ENCODE data around the gene LIG1. TPM values are rescaled to one million over a fixed set of nuclear protein-coding genes. Genes with fewer than 3 reads are reported as not detected.

Gene LIG1
- total RNA-seq, 2 donors from 2014 or later: 154 to 206 TPM

DNA sequence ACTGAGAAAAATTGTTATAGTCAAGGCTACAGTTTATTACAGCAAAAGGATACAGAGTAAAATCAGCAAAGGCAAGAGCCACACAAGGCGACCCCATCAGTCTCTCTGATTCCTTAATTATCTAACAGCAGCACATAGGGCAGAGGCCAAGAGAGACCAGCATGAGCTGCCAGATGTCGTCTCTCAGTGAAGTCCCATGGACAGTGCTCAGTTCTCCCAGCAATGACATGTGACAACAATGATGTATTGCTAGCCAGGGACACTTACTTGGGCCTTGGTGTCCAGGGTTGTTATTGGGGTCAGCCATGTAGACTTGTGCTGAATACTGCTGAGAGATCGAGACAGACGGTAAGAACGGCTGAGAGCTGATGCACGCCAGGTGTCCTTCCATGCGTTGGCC is 22.6 kb upstream of the LIG1 start:
- ATAC-seq (replicated peaks): no peak
- Mint-ChIP-seq H3K9me3 (no peaks in the 10 kb centered on the region), H3K36me3 (ENCODE audit: low read depth) (peaks cover 9% of the 10 kb centered on the region), H3K4me1 (peaks cover 4% of the 10 kb centered on the region), H3K27ac (no peak overlapping the region), H3K4me3 (no peak overlapping the region), H3K27me3 (no peaks in the 10 kb centered on the region)

DNA sequence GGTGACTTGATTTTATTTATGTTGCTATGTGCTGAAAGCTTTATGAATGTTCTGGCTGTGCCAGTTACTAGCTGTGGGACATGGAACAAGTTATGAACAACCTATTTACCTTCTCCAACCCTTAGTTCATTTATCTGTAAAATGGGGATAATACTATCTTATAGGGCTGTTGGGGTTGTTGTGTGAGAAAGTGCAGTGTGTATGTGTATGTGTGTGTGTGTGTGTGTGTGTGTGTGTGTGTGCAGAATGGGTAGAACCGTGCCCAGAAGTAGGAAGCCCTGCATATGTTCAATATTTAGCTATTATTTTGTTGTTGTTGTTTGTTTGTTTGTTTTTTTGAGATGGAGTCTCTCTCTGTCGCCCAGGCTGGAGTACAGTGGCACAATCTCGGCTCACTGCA is 20.7 kb upstream of the LIG1 start:
- H3K4me3 Mint-ChIP-seq: no peak overlapping the region
- H3K27me3 Mint-ChIP-seq: no peaks in the 10 kb centered on the region
- ATAC-seq (replicated peaks): no peak
- no peak overlapping the region for H3K27ac Mint-ChIP-seq
- H3K9me3 Mint-ChIP-seq: no peaks in the 10 kb centered on the region
- no peaks in the 10 kb centered on the region for H3K4me1 Mint-ChIP-seq
- H3K36me3 Mint-ChIP-seq (ENCODE audit: low read depth): peaks cover 12% of the 10 kb centered on the region

DNA sequence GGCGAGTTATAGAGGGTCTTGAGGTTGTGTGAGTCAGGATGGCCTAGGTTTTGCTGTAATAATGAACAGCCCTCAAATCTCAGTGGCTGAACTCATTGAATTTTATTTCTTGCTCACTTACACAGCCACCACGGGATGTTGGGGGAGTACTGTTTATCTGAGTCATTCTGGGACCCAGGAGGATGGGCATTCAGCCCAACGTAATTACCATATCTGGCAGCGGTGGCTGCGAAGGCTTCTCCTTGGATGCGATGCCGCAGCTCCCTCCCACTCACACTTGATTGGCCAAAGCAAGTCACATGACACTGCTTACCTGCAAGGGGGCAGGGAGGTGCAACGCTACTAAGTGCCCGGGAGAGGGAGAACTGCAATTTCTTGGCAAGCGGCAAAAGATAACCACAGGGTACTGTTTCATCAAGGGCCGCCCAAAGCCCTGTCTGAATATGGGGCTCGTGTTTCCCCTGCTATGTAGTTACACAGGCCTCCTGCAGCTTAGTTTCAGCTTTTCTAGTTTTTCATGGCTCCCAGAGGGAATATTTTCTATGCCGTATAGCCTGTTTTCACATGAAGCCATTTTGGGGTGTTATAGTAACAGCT is 20.2 kb upstream of the LIG1 start:
- Mint-ChIP-seq H3K4me3 (no peak overlapping the region), H3K9me3 (no peaks in the 10 kb centered on the region), H3K27ac (no peak overlapping the region), H3K36me3 (ENCODE audit: low read depth) (peaks cover 12% of the 10 kb centered on the region), H3K27me3 (no peaks in the 10 kb centered on the region), H3K4me1 (no peaks in the 10 kb centered on the region)
- peak; percentile 92 for ATAC-seq (replicated peaks)

DNA sequence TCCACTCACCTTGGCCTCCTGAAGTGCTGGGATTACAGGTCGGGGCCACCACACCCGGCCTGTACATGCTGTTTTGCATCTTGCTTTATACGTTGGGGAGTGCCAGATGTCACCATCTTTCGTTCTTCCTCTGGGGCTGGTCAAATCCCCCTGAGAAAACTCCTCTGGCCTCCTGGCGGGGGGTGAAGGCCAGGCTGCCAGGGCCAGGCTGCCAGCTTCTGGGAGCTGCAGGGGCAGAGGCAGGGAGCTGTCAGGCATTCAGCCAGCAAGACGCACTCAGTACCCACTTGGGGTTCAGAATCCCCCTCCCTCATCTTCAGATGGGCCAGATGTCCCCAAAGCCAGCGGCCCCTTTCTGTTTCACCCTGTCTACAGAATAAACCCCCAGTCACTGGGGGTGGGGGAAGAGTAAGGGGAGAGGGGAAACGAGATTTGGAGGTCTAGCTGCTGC is 16.4 kb upstream of the LIG1 start:
- Mint-ChIP-seq H3K27ac (no peak overlapping the region), H3K4me1 (no peaks in the 10 kb centered on the region), H3K27me3 (no peaks in the 10 kb centered on the region), H3K36me3 (ENCODE audit: low read depth) (peaks cover 10% of the 10 kb centered on the region), H3K9me3 (peaks cover 2% of the 10 kb centered on the region), H3K4me3 (no peak overlapping the region)
- no peak for ATAC-seq (replicated peaks)

DNA sequence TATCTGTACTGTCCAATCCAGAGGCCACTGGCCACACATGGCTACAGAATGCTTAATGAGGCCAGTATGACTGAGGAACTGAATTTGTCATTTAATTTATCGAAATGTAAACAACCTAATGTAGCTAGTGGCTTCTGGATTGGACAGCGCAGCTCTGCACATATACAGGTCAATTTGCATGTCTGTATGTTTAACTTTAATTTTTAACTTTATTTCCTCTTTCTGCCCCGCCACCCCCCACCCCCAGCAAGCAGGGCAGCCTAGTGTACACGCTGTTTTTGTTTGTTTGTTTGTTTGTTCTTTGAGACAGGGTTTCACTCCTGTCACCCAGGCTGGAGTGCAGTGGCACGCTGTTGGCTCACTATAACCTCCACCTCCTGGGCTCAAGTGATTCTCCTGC is 15.9 kb upstream of the LIG1 start:
- Mint-ChIP-seq H3K4me1 (no peaks in the 10 kb centered on the region), H3K4me3 (no peak overlapping the region), H3K27ac (no peak overlapping the region), H3K27me3 (no peaks in the 10 kb centered on the region), H3K36me3 (ENCODE audit: low read depth) (peaks cover 16% of the 10 kb centered on the region), H3K9me3 (peaks cover 6% of the 10 kb centered on the region)
- no peak for ATAC-seq (replicated peaks)

DNA sequence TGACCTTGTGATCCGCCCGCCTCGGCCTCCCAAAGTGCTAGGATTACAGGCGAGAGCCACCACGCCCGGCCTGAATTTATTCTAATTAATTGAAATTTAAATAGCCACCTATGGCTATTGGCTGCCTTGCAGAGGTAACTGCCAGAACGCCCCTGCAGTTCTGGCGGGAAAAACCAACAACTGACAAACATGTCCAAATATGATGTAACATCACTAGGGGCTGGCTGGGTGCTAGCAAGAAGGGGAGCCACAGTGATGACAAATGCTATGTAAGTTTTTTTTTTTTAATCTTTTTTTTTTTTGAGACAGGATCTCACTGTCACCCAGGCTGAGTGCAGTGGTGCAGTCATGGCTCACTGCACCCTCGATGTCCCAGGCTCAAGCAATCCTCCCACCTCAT is 13.2 kb upstream of the LIG1 start:
- Mint-ChIP-seq H3K27me3 (no peaks in the 10 kb centered on the region), H3K4me1 (no peaks in the 10 kb centered on the region), H3K36me3 (ENCODE audit: low read depth) (peaks cover 31% of the 10 kb centered on the region), H3K9me3 (peaks cover 6% of the 10 kb centered on the region), H3K27ac (no peak overlapping the region), H3K4me3 (no peak overlapping the region)
- no peak for ATAC-seq (replicated peaks)

DNA sequence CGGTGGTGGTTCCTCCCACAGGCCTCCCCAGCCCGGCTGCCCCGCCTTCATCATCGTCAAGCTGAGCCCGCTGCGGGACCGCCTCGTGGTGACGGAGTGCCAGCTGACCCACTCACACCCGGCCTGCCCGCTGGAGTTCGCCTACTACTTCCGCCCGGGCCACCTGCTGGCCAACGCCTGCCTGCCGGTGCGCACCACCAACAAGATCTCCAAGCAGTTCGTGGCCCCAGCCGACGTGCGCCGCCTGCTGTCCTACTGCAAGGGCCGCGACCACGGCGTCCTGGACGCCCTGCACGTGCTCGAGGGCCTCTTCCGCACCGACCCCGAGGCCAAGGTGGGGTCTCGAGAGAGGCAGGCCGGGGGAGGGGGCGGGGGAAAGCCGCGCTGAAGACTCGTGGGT is 12.3 kb upstream of the LIG1 start:
- no peaks in the 10 kb centered on the region for H3K27me3 Mint-ChIP-seq
- peaks cover 23% of the 10 kb centered on the region for H3K36me3 Mint-ChIP-seq (ENCODE audit: low read depth)
- H3K27ac Mint-ChIP-seq: no peak overlapping the region
- ATAC-seq (replicated peaks): no peak
- peaks cover 6% of the 10 kb centered on the region for H3K9me3 Mint-ChIP-seq
- no peaks in the 10 kb centered on the region for H3K4me1 Mint-ChIP-seq
- H3K4me3 Mint-ChIP-seq: no peak overlapping the region

DNA sequence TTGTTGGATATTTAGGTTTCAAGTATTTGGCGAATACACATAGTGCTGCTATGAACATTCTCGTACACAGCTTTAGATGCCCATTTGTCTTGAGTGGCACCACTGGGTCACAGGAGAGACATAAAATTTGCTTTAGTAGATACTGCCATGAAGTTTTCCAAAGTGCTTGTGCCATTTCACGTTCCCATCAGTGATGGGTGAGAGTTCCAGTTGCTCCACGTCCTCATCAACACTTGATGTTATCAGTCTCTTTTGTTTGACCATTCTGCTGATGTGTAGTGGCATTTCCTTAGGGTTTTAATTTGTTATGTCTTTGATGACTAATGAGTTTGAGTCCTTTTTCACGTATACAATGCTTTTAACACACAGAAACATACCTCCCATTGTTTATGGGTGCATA is 11.4 kb upstream of the LIG1 start:
- no peak for ATAC-seq (replicated peaks)
- Mint-ChIP-seq H3K4me3 (no peak overlapping the region), H3K27ac (no peak overlapping the region), H3K4me1 (no peaks in the 10 kb centered on the region), H3K36me3 (ENCODE audit: low read depth) (peaks cover 23% of the 10 kb centered on the region), H3K27me3 (no peaks in the 10 kb centered on the region), H3K9me3 (peaks cover 6% of the 10 kb centered on the region)

DNA sequence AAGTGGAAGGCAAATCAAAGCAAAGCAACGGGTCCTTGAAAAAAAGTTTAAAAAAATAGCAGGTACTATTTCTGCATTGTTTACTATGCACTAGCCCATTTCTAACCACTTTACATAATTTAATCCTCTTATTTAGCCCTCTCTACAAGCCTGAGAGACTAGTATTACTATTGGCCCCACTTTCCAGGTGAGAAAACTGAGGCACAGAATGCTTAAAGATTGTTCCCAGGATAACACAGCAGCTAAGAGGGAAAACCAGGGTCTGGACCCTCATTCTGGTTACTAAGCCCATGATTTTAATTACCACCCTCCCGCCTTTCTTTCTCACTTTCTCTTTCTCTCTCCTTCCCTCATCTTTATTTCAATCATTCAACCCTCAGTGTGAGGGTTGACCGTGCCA is 6.1 kb upstream of the LIG1 start:
- Mint-ChIP-seq H3K4me1 (peaks cover 23% of the 10 kb centered on the region), H3K27me3 (no peaks in the 10 kb centered on the region), H3K4me3 (no peak overlapping the region), H3K36me3 (ENCODE audit: low read depth) (peaks cover 54% of the 10 kb centered on the region), H3K9me3 (peaks cover 1% of the 10 kb centered on the region), H3K27ac (no peak overlapping the region)
- ATAC-seq (replicated peaks): no peak

DNA sequence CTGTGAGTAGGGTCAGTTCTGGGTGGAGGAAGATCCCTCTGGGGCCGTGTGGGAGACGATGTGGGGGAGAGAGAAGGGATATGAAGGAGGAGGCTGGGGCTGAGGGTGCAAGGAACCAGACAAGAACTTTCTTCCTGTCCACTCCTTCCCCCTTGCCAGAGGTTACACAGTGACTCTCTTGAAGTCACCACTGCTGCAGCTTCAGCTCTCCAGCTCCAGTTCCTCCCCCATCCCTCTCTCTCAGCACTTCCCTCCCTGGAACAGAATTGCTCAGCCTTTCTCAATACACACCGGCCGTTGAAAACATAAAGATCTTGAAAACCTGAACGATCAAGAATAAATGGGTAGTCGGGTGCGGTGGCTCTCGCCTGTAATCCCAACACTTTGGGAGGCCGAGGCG is 5.4 kb upstream of the LIG1 start:
- H3K27ac Mint-ChIP-seq: peak overlapping the region; percentile 53

DNA sequence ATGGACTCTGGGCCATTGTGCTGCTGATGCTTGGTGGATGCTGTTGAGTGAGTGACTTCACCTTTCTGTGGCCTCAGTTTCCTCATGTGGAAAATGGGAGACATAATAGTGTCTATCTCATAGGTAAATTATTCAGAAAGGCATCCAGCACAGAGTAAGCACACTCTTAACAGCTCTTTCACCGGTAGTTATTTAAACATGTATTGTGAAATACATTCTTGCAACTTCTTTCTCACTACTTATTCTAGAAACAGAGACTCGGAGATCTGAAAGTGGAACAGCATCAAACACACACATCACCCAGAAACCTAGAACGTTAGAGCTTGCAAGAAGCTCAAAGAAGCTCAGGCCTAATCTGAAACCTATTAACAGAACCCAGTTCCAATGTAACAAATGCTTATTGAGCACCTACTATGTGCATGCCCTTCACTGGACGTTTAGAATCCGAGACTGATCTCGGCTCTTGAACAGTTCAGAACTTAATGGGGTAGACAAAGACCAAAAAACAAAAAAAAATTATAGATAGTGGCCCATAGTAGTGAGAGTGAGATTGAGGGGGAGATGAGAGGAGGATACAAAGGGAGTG is 4.4 kb upstream of the LIG1 start:
- no peak for ATAC-seq (replicated peaks)
- Mint-ChIP-seq H3K27me3 (no peaks in the 10 kb centered on the region), H3K4me1 (peaks cover 28% of the 10 kb centered on the region), H3K9me3 (no peaks in the 10 kb centered on the region), H3K27ac (peak overlapping the region; percentile 53), H3K4me3 (no peak overlapping the region), H3K36me3 (ENCODE audit: low read depth) (peaks cover 58% of the 10 kb centered on the region)

More for the DNA sequence above, 5.4 kb upstream of the LIG1 start:
- peaks cover 28% of the 10 kb centered on the region for H3K4me1 Mint-ChIP-seq
- peaks cover 57% of the 10 kb centered on the region for H3K36me3 Mint-ChIP-seq (ENCODE audit: low read depth)
- H3K27me3 Mint-ChIP-seq: no peaks in the 10 kb centered on the region
- H3K4me3 Mint-ChIP-seq: no peak overlapping the region
- no peaks in the 10 kb centered on the region for H3K9me3 Mint-ChIP-seq
- no peak for ATAC-seq (replicated peaks)

DNA sequence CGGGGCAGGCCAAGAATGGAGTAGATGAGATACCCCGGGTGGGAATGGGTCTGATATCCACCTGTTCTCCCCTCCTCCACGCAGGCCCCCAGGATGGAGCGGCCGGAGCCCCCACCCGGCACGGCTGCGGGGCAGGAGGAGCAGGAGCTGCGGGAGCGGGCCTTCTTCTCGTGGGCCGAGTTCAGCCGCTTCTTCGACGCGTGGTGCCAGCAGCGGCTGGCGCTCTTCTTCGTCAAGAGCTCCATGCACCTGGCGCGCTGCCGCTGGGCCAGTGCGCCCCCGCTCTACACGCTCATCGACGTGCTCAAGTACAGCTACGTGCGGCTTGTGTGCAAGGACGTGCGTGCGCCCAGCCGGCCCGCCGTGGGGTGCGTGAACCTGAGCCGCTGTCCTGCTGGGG is 1.6 kb upstream of the LIG1 start:
- Mint-ChIP-seq H3K4me3 (peak overlapping the region; percentile 93), H3K27me3 (no peaks in the 10 kb centered on the region), H3K27ac (no peak overlapping the region), H3K9me3 (no peaks in the 10 kb centered on the region), H3K36me3 (ENCODE audit: low read depth) (peaks cover 51% of the 10 kb centered on the region), H3K4me1 (peaks cover 34% of the 10 kb centered on the region)
- ATAC-seq (replicated peaks): no peak

DNA sequence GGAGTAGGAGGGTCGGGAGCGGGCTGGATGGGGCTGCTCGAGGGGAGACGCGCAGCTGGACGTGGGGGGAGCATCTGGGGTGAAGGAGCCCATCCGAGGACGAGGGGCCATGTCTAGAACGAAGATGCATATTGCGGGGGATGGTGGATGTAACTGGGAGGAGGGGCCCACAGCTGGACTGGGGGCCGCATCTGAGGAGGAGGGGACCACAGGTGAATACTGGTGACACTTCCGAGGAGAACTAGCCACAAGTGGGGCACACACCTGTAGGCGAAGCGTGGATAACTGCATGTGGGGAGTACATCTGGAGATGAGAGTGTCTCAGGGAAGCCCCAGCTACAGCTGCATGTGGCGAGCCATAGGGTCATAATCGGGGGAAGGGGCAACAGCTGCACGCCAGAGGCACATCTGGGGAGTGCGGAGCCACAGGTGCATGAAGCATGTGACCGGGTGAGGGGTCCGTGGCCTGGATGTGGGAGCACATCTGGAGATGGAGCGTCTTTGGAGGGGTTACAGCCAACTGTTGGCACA is 738 bp upstream of the LIG1 start:
- peak overlapping the region; percentile 96 for H3K27ac Mint-ChIP-seq
- peak; percentile 2 for ATAC-seq (replicated peaks)
- peaks cover 34% of the 10 kb centered on the region for H3K4me1 Mint-ChIP-seq
- peaks cover 55% of the 10 kb centered on the region for H3K36me3 Mint-ChIP-seq (ENCODE audit: low read depth)
- peak overlapping the region; percentile 93 for H3K4me3 Mint-ChIP-seq
- H3K9me3 Mint-ChIP-seq: no peaks in the 10 kb centered on the region
- H3K27me3 Mint-ChIP-seq: no peaks in the 10 kb centered on the region

DNA sequence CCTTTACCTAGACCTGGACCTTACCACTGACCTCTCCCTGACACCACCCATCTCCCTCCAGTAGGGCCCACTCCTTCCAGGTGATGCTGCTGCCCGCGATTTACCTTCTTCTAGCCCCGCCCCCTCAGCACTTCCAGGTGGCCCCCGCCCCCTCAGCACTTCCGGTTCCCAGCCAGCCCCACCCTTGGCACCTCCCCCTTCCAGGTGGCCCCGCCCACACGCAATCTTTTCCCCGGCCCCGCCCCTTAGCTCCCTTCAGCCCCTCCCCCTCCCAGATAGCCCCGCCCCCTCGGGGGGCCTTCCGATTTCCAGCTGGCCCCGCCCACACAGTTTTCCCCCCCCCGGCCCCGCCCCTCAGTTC is 586 bp downstream of the LIG1 start:
- H3K9me3 Mint-ChIP-seq: no peaks in the 10 kb centered on the region
- H3K27ac Mint-ChIP-seq: peak overlapping the region; percentile 96
- peak overlapping the region; percentile 93 for H3K4me3 Mint-ChIP-seq
- peaks cover 24% of the 10 kb centered on the region for H3K4me1 Mint-ChIP-seq
- H3K27me3 Mint-ChIP-seq: no peaks in the 10 kb centered on the region
- H3K36me3 Mint-ChIP-seq (ENCODE audit: low read depth): peaks cover 55% of the 10 kb centered on the region
- peak; percentile 38 for ATAC-seq (replicated peaks)

DNA sequence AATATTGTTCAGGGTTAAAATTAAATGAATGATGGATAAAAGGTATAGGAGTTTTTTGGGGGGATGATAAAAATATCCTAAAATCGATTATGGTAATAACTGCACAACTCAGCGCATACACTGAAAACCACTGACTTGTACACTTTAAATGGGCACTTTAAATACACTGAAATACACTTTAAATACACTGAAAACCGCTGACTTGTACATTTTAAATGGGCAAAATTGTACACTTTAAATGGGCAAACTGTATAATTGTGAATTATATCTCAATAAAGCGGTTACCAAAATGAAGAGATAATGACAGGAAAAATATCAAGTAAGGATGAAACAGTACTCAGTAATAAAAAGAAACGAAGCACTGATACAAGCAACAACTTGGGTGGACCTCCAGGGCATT is 1.5 kb downstream of the LIG1 start:
- Mint-ChIP-seq H3K27ac (peak overlapping the region; percentile 96), H3K4me1 (peaks cover 19% of the 10 kb centered on the region), H3K27me3 (no peaks in the 10 kb centered on the region), H3K4me3 (peak overlapping the region; percentile 93), H3K9me3 (no peaks in the 10 kb centered on the region), H3K36me3 (ENCODE audit: low read depth) (peaks cover 56% of the 10 kb centered on the region)
- no peak for ATAC-seq (replicated peaks)

Data from activated T-helper 17 cell treated with anti-CD3 and anti-CD28 coated beads, Interleukin-2, amount 50 U/mL, for 72 hours (primary cell).